Esophagus muscularis mucosa (tissue), 3 donors: ENCODE data around the gene CYB5R3.

ENCODE experiments used
- CTCF ChIP-seq, 3 experiments: fragments of 200-600 bp in 2 of 3; fragments of 450-650 bp in 1 of 3; sonication (generic) in 2 of 3; IDR thresholded peaks; one replicate each; pipeline ENCODE4 v1.5.1; 2017 to 2019; ENCODE audit warnings: antibody characterized with exemption in 3 of 3, mild to moderate bottlenecking in 2 of 3, moderate library complexity in 1 of 3
- POLR2A ChIP-seq: fragments of 450-650 bp; IDR thresholded peaks from one replicate; pipeline ENCODE4 v1.6.1; 2017; ENCODE audit warnings: antibody characterized with exemption, moderate library complexity, mild to moderate bottlenecking, low read depth

- no peak for TF ChIP-seq POLR2A
- TF ChIP-seq CTCF (IDR thresholded peaks at IDR 0.05) = no peak
Measured at GRCh38 chr22:42595434-42595833, 53.8 kb downstream of the CYB5R3 start.
